HG03103 (cell line): ENCODE measurements around the gene PCDHGA2.
A peak's percentile ranks its signal among the peaks of the same experiment; 100 is the strongest.
"Not testable (repeated sequence)": the region's sequence is repeated elsewhere in the genome, so short reads cannot be mapped to it uniquely, and the experiment has no call there.

Source experiments
- ATAC-seq: cut with Tn5 transposase; IDR thresholded peaks from one replicate; pipeline ENCODE4 v1.9.1; 2021; ENCODE audit warnings: low read depth; ENCODE audit not compliant: unreplicated experiment

The PCDHGA2 gene

GRCh38 chr5:141375444-141376155 is 37.0 kb downstream of the PCDHGA2 start:
- not testable (repeated sequence) for ATAC-seq

- ATAC-seq: no peak
These were observed 44.1 kb downstream of the PCDHGA2 start, which contains the start of gene PCDHGA7 for GRCh38 chr5:141382469-141383294. Gene PCDHGA7, plus strand, starts transcription at chr5:141382742. Its CDS starts 158 bp downstream, at chr5:141382900.

- ATAC-seq: no peak
These were observed 44.8 kb downstream of the PCDHGA2 start for GRCh38 chr5:141383345-141383744.

- no peak for ATAC-seq
These were observed 46.1 kb downstream of the PCDHGA2 start for GRCh38 chr5:141384471-141385267.

- peak; percentile 51 for ATAC-seq
These were observed 49.2 kb downstream of the PCDHGA2 start, which contains the start of gene PCDHGB4 for GRCh38 chr5:141387557-141388311. Gene PCDHGB4, plus strand, starts transcription at chr5:141387698. Its CDS starts 187 bp downstream, at chr5:141387885.

- ATAC-seq: no peak
These were observed 50.1 kb downstream of the PCDHGA2 start for GRCh38 chr5:141388661-141389060.

GRCh38 chr5:141389153-141390042 is 50.8 kb downstream of the PCDHGA2 start:
- ATAC-seq: no peak

- no peak for ATAC-seq
These were observed 54.1 kb downstream of the PCDHGA2 start, which contains the start of gene PCDHGA8 for GRCh38 chr5:141392429-141393198. Gene PCDHGA8, plus strand, starts transcription at chr5:141392633. Its CDS starts 181 bp downstream, at chr5:141392814.
